Suprapubic skin (tissue), 3 donors: Measurements from ENCODE around the gene WASF2.

ENCODE experiments used
- CTCF ChIP-seq, 2 donors: fragments of 200-600 bp in 1 of 2; fragments of 450-650 bp in 1 of 2; sonication (generic) in 1 of 2; IDR thresholded peaks; one replicate each; pipeline ENCODE4 v1.5.1; 2016 to 2019; ENCODE audit warnings: antibody characterized with exemption in 2 of 2, mild to moderate bottlenecking in 1 of 2, moderate library complexity in 1 of 2
- EP300 ChIP-seq: sonication (generic); formaldehyde crosslinking; IDR thresholded peaks from one replicate; pipeline ENCODE4 v1.6.1; 2017; ENCODE audit warnings: antibody characterized with exemption
- POLR2A ChIP-seq, 2 donors: fragments of 450-650 bp; IDR thresholded peaks; one replicate each; pipeline ENCODE4 v1.6.1; 2017; ENCODE audit warnings: antibody characterized with exemption in 2 of 2, mild to moderate bottlenecking in 2 of 2, moderate library complexity in 2 of 2

- TF ChIP-seq POLR2A (IDR thresholded peaks at IDR 0.05): no peak
- no peak for TF ChIP-seq CTCF (IDR thresholded peaks at IDR 0.05)
- no peak for TF ChIP-seq EP300
Observed at GRCh38 chr1:27505420-27505680, 15.4 kb upstream of the WASF2 start.
